ENCODE data around the gene NATD1.
A peak's percentile ranks its signal among the peaks of the same experiment; 100 is the strongest.

Gene NATD1

GRCh38 chr17:21252796-21253645 is at the start of gene NATD1:
TSS of gene NATD1 (minus strand) at chr17:21253410. CDS start at chr17:21253264, 146 bp downstream.
- DNase-seq, result peak; percentile 82

- no peak for DNase-seq
These were observed 48.7 kb upstream of the NATD1 start for GRCh38 chr17:21301593-21302550.

GRCh38 chr17:21300601-21301571 is 47.7 kb upstream of the NATD1 start:
- DNase-seq, result no peak

GRCh38 chr17:21299981-21300600 is 46.9 kb upstream of the NATD1 start:
- DNase-seq, result no peak

- no peak for DNase-seq
These were observed 45.8 kb upstream of the NATD1 start for GRCh38 chr17:21298983-21299519.

- no peak for DNase-seq
These were observed 45.1 kb upstream of the NATD1 start for GRCh38 chr17:21298056-21298982.

GRCh38 chr17:21297597-21297996 is 44.4 kb upstream of the NATD1 start:
- no peak for DNase-seq

GRCh38 chr17:21297026-21297520 is 43.9 kb upstream of the NATD1 start:
- no peak for DNase-seq

GRCh38 chr17:21296097-21297025 is 43.2 kb upstream of the NATD1 start:
- DNase-seq, result no peak

GRCh38 chr17:21295036-21295952 is 42.1 kb upstream of the NATD1 start:
- no peak for DNase-seq

GRCh38 chr17:21294321-21295035 is 41.3 kb upstream of the NATD1 start:
- DNase-seq, result no peak

GRCh38 chr17:21293831-21294210 is 40.6 kb upstream of the NATD1 start:
- DNase-seq, result no peak

GRCh38 chr17:21292867-21293830 is 39.9 kb upstream of the NATD1 start:
- DNase-seq, result no peak

- DNase-seq, result no peak
These were observed 38.7 kb upstream of the NATD1 start for GRCh38 chr17:21291862-21292261.

GRCh38 chr17:21291357-21291756 is 38.1 kb upstream of the NATD1 start:
- no peak for DNase-seq
